Esophagus muscularis mucosa (tissue), 3 donors: ENCODE measurements around the gene GALNS.

Experiments
- POLR2A ChIP-seq: fragments of 450-650 bp; IDR thresholded peaks from one replicate; pipeline ENCODE4 v1.6.1; 2017; ENCODE audit warnings: antibody characterized with exemption, moderate library complexity, mild to moderate bottlenecking, low read depth
- TF ChIP-seq, protein P1 (sequence below), 3 experiments: fragments of 200-600 bp in 2 of 3; fragments of 450-650 bp in 1 of 3; sonication (generic) in 2 of 3; IDR thresholded peaks; one replicate each; pipeline ENCODE4 v1.5.1; 2017 to 2019; ENCODE audit warnings: antibody characterized with exemption in 3 of 3, mild to moderate bottlenecking in 2 of 3, moderate library complexity in 1 of 3

DNA sequence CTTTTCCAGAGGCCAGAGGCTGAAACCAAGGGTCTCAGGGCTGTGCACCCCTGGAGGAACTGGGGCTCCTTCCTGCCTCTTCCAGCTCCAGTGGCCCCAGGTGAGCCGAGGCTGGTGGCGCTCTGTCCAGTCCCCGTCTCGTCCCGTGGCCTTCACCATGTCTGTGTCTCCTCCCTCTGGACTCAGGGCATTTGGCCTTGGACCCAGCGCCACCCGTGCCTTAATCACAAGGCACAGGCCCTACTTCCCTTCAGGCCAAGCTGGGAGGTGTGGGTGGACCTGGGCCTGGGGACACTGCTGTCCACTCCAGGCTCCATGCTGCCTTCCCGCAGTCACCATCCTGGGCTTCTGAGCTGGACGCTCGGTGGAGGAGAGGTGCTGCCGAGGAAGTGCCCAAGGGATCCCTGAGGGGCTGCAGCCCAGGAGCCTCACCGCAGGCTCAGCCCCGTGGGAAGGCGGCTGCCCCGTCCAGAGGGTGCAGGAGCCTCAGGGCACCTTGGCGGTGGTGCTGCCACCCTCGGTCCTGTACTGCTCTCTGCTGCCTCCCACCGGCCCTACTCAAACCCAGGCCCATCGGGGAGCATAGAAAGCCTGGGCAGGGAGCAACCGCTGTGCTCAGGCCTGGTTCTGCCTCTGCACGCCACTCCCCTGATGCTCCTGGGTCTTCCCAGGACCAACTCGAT is 35.4 kb downstream of the GALNS start:
- TF ChIP-seq POLR2A: no peak
- TF ChIP-seq, protein P1, sequence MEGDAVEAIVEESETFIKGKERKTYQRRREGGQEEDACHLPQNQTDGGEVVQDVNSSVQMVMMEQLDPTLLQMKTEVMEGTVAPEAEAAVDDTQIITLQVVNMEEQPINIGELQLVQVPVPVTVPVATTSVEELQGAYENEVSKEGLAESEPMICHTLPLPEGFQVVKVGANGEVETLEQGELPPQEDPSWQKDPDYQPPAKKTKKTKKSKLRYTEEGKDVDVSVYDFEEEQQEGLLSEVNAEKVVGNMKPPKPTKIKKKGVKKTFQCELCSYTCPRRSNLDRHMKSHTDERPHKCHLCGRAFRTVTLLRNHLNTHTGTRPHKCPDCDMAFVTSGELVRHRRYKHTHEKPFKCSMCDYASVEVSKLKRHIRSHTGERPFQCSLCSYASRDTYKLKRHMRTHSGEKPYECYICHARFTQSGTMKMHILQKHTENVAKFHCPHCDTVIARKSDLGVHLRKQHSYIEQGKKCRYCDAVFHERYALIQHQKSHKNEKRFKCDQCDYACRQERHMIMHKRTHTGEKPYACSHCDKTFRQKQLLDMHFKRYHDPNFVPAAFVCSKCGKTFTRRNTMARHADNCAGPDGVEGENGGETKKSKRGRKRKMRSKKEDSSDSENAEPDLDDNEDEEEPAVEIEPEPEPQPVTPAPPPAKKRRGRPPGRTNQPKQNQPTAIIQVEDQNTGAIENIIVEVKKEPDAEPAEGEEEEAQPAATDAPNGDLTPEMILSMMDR (IDR thresholded peaks at IDR 0.05): no peak
